Measurements from ENCODE around the gene FMN2.

Gene FMN2

DNA sequence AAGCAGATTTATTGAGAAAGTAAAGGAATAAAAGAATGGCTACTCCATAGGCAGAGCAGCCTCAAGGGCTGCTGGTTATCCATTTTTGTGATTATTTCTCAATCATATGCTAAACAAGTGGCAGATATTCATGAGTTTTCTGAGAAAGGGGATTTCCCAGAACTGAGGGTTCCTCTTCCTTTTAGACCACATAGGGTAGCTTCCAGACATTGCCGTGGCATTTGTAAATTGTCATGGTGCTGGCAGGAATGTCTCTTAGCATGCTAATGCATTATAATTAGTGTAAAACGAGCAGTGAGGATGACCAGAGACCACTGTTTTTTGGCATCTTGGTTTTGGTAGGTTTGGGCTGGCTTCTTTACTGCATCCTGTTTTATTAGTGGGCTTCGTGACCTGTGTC, 16.8 kb upstream of the FMN2 start:
- TF ChIP-seq, protein P1, sequence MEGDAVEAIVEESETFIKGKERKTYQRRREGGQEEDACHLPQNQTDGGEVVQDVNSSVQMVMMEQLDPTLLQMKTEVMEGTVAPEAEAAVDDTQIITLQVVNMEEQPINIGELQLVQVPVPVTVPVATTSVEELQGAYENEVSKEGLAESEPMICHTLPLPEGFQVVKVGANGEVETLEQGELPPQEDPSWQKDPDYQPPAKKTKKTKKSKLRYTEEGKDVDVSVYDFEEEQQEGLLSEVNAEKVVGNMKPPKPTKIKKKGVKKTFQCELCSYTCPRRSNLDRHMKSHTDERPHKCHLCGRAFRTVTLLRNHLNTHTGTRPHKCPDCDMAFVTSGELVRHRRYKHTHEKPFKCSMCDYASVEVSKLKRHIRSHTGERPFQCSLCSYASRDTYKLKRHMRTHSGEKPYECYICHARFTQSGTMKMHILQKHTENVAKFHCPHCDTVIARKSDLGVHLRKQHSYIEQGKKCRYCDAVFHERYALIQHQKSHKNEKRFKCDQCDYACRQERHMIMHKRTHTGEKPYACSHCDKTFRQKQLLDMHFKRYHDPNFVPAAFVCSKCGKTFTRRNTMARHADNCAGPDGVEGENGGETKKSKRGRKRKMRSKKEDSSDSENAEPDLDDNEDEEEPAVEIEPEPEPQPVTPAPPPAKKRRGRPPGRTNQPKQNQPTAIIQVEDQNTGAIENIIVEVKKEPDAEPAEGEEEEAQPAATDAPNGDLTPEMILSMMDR (IDR thresholded peaks at IDR 0.05): no peak
- Histone ChIP-seq H3K9me3 (no peaks in the 10 kb centered on the region), H3K4me3 (no peak overlapping the region), H3K27me3 (no peaks in the 10 kb centered on the region), H3K27ac (no peak overlapping the region), H3K4me1 (no peaks in the 10 kb centered on the region), H3K36me3 (no peaks in the 10 kb centered on the region)
- no peak for DNase-seq
- intact Hi-C loops (cut with DNase I; ENCODE audit: low total_unique reads): no loop called here

DNA sequence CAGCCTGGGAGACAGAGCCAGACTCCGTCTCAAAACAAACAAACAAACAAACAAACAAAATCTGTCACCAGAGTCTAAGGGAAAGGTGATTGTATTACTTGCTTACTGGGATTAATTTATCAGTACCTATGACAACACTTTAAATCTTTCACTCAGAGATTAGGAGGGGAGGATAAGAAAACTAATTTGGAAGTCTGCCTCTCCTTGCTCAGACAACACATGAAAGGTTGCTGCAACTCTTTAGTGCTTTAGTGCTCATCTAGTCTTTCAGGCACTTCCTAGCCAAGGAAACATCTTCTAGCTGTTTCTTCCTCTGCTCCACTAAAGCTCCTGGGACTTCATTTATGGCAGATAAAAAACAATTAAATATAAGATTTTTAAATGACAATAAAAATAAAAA, 7.3 kb upstream of the FMN2 start:
- Histone ChIP-seq H3K36me3 (no peaks in the 10 kb centered on the region), H3K27ac (no peak overlapping the region), H3K9me3 (no peaks in the 10 kb centered on the region), H3K4me3 (no peak overlapping the region), H3K4me1 (no peaks in the 10 kb centered on the region), H3K27me3 (peaks cover 0 to 9% of the 10 kb centered on the region in 2 donors)
- DNase-seq: no peak
- intact Hi-C loops (cut with DNase I; ENCODE audit: low total_unique reads): no loop called here
- TF ChIP-seq, protein P1 (IDR thresholded peaks at IDR 0.05): no peak

DNA sequence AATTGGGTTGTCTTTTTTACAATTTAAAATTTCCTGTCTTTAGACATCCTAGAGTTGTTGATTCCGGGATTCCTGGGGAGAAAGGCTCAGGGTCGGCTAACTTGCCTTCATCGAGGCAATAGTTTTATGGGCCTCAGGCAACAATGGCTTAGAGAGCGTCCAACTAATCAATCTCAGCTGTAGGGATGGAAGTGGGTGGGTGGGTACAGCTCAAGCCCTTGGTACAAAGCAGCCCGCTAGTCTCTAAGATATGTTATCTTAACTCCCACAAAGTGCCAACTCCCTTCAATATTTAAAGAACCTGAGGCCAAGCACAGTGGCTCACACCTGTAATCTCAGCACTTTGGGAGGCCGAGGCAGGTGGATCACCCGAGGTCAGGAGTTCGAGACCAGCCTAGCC, 6.9 kb upstream of the FMN2 start:
- H3K4me1 ChIP-seq: no peaks in the 10 kb centered on the region
- peaks cover 0 to 13% of the 10 kb centered on the region in 2 donors for H3K27me3 ChIP-seq
- TF ChIP-seq, protein P1 (IDR thresholded peaks at IDR 0.05): no peak
- no peaks in the 10 kb centered on the region for H3K36me3 ChIP-seq
- no peak overlapping the region for H3K4me3 ChIP-seq
- H3K27ac ChIP-seq: no peak overlapping the region
- intact Hi-C loops (cut with DNase I; ENCODE audit: low total_unique reads): no loop called here
- DNase-seq: no peak
- H3K9me3 ChIP-seq: no peaks in the 10 kb centered on the region

DNA sequence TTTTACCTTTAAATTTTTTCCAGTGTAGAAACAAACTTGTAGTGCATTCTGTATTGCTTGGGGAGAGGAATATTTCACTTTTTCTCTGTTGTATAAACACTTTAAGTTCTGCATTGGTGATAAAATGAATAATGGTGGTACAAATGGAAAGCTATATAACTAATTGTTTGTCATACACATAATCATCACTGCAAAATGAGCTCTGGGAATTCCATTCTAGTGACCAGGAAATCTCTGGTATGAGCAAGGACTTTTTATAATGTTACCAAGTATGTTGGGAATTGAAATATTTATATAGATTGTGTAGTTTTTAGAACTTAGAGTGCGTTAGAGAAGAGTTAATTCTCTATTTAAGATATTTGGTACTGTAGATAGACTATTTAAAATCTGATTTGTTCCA, 5.0 kb upstream of the FMN2 start:
- peaks cover 0 to 5% (median 2%) of the 10 kb centered on the region in 4 donors for H3K4me1 ChIP-seq
- H3K27me3 ChIP-seq: peaks cover 0 to 24% of the 10 kb centered on the region in 2 donors
- intact Hi-C loops (cut with DNase I; ENCODE audit: low total_unique reads): no loop called here
- TF ChIP-seq, protein P1 (IDR thresholded peaks at IDR 0.05): no peak
- DNase-seq: no peak
- no peaks in the 10 kb centered on the region for H3K9me3 ChIP-seq
- H3K36me3 ChIP-seq: no peaks in the 10 kb centered on the region
- H3K4me3 ChIP-seq: no peak overlapping the region
- H3K27ac ChIP-seq: no peak overlapping the region

DNA sequence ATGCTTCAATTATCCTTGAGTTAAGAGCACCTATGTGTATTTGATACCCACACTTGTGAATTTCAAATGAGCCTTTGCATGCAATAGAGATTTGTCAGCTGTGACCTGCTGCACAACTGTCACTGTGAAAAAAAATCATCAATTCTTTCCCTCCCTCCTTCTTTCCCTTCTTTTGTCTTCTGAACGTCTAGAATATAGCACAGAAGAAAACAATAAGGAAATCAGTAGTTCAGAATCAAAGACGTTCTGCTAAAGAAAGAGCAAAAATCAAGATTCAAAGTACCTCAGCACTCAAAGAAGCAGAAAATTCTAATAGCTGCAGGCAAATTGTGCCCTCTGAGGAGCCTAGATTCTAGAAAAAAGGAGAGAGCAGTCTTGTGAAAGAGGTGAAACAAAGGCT, 1.7 kb upstream of the FMN2 start:
- Histone ChIP-seq H3K9me3 (no peaks in the 10 kb centered on the region), H3K27me3 (peaks cover 3 to 51% of the 10 kb centered on the region in 2 donors), H3K4me1 (peaks cover 0 to 25% (median 21%) of the 10 kb centered on the region in 4 donors), H3K36me3 (no peaks in the 10 kb centered on the region), H3K4me3 (no peak overlapping the region), H3K27ac (no peak overlapping the region)
- DNase-seq: no peak
- intact Hi-C loops (cut with DNase I; ENCODE audit: low total_unique reads): no loop called here
- TF ChIP-seq, protein P1 (IDR thresholded peaks at IDR 0.05): no peak

Measured in tibial artery (tissue), 4 donors.